Measurements from ENCODE around the gene RGS3.

Gene RGS3

DNA sequence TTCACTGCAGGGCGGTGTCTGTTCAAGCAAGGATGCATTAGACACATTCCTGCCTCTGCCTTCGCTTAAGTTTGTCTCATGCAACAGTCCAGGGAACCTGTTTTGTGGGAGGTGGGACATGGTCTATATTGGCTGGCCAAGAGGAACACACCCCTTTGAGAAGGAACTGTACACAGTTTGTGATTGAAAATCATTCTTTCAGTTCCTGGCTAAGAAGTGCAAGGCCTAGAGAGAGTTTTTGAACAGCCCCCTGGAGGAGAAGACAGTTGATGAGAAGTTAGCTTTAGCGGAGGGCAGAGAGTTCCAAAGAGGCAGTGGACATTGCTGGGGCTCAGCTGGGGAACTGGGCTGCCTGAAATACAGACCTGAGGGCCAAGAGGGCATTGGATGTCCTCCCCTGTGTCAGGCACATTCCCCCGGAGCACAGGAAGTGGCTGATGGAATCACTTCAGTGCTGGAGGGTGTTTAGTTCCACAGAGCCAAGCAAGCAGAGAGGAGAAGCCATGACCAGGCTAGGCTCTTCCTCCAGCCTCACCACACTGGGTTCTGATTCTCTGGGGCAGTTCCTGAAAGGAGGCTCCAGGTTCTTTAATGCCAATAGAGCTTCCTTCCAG lies 66.6 kb downstream of the RGS3 start:
- ATAC-seq, result no peak

GRCh38 chr9:113530942-113531341 lies 67.4 kb downstream of the RGS3 start:
- DNase-seq (no peak), ATAC-seq (no peak)

More for the DNA sequence above, 66.6 kb downstream of the RGS3 start:
- DNase-seq, result no peak

DNA sequence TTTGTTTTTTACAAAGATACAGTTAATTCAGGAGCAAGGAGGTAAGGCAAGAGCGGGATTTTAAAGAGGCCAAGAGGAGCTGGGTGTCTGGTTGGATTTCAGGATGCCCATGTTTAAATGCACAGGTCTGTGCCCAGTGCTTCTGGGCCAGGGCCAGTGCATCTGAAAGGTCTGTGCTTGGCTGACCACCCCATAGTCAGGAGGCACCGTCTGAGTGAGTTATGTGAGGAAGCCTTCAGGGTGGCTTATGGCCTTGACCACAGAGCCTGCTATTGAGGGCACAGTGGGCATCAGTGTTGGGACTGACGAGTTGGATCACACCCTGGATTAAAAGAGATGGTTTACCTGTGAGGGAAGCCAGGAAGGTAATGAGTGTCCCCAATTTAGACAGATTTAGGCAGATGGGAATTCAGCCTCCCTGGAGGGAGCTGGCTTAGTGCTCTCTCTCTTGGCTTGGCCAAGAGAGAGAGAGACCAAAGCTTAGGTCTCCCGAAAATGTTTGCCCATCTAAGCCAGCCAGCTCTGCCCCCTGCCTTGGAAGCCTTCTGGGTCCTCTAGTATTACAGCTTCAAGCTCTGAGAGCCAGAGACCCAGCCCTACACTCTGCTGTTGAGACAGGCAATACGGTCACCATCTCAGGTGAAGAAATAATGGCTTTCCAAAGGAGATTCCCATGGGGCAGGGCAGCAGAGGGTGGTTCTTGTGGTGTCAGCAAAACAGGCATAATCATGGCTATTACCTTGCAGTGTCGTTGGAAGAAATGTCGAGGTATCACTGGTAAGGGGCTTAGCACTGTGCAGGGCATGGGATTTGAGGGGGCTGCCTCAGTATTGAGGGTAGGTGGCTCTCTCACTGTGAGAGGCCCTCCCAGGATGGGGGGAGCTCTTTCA lies 68.6 kb downstream of the RGS3 start:
- ATAC-seq (no peak), DNase-seq (no peak)

- DNase-seq (no peak), ATAC-seq (no peak)
These were observed 69.3 kb downstream of the RGS3 start for GRCh38 chr9:113532809-113533190.

GRCh38 chr9:113533335-113534225 lies 70.1 kb downstream of the RGS3 start:
- DNase-seq, result no peak
- no peak for ATAC-seq

DNA sequence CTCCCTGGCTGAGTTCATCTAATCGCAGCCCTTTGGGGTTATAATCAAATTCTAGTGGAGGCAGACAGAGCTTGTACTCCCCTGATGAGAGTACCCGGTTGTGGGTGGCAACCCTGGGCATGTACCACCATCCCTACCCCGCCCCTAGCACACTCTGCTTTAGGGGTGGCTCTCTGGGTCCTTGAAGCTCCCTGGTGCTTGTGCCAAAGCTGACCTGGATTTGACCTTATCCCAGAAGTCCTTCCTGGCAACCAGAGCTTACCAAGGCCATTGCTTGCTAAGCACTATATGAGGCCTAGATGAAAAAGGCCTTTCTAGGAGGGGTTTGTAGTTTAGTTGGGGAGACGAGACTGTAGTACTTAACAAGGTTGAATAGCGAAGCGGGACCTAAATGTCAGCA lies 72.2 kb downstream of the RGS3 start:
- ATAC-seq (no peak), DNase-seq (no peak)

- DNase-seq, result no peak
- ATAC-seq, result no peak
These were observed 72.6 kb downstream of the RGS3 start for GRCh38 chr9:113536166-113536482.

- DNase-seq (no peak), ATAC-seq (no peak)
These were observed 73.1 kb downstream of the RGS3 start for GRCh38 chr9:113536483-113537228.

DNA sequence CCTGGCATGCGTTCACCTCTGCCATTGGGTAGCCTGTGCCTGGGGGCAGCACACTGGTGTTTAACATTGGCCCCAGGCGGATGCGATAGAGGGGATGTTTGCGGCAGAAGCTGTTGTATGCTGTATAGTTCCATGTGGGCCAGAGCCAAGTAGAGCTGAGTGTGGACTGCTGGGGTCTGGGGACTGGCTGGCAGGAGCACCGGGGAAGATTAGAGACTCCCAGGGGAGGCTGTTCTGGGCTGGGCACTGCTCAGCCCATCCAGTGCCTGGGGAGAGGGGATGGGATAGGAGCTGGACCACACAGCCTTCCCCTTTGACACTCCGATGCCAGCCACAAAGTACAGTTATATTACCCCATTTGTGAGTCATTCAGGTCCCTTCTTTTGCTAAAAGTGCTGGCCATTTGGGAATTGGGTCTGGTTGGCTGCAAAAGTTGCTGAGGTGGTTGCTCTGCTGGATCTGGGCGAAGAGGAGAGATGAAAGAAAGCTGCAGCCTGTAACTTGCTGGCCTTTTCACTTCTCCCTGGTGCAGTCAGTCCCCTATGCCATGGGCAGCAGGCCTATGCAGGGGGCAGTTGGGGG lies 73.8 kb downstream of the RGS3 start:
- DNase-seq (no peak), ATAC-seq (no peak)

DNA sequence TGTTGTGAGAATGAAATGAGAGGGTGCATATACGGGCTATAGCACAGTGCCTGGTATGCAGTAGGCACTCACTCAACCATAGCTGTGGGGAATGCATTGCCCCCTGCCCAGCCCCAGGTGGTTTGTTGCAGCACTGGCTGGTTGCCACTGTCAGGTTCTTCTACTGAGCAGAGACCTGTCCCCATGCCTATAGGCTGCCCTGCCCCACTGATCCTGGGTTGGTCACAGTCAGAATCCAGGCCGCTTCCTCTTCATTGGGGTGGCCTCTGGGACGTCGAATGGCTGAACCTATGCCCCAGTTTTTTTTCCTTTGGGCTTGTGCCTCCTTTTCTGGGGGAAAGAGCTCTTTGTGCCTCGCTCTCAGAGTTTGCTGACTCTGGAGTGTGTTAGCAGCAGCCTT lies 74.6 kb downstream of the RGS3 start:
- ATAC-seq (no peak), DNase-seq (no peak)

DNA sequence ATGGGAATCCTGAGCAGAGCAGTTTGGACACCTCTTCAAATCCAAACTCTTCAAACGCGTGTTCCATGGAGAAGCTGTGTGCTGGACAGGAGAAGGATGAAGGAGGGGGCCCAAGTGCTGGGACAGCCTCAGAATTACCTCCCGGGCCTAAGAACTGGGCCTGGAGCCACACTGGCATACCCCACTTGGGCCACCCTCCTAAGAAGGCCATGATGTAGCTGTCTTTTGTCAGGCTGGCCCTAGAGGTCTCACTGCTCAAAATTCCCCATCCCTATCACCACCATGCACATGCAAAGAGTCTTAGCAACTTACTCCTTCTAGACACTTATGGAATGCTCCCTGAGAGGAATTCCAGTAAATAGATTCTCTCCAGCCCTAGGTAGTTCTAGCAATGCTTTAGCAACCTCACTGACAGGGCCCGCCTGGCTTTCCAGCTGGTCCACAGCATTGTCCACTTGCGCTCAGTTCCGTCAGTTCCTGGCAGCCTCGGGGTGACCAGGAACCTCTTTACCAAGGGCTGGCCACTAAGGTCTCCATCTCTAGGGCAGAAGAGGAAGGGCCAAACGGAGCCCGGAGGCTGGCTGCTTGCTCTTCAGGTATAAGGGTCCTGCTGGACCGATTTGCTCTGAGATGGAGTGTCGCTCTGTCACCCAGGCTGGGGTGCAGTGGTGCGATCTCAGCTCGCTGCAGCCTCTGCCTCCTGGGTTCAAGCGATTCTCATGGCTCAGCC lies 75.3 kb downstream of the RGS3 start:
- no peak for DNase-seq
- ATAC-seq, result no peak

DNA sequence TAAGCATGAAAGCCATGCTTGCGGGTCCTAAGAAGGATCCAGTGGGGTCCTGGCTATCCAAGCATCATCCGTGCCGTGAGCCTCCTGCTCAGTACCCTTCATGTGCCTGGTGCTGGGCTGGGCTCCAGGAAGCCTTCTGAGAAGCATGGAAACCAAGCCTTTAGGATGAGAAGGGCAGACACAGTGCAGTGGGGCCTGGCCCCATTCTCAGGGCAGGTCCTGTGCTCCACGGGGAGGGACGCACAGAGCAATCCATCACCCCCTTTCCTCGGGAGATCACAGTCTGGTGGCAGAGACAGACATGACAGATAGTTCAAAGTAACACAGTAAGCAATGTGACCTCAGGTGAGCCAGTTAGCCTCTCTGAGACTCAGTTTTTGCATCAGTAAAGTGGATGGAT lies 76.9 kb downstream of the RGS3 start:
- ATAC-seq (no peak), DNase-seq (no peak)

DNA sequence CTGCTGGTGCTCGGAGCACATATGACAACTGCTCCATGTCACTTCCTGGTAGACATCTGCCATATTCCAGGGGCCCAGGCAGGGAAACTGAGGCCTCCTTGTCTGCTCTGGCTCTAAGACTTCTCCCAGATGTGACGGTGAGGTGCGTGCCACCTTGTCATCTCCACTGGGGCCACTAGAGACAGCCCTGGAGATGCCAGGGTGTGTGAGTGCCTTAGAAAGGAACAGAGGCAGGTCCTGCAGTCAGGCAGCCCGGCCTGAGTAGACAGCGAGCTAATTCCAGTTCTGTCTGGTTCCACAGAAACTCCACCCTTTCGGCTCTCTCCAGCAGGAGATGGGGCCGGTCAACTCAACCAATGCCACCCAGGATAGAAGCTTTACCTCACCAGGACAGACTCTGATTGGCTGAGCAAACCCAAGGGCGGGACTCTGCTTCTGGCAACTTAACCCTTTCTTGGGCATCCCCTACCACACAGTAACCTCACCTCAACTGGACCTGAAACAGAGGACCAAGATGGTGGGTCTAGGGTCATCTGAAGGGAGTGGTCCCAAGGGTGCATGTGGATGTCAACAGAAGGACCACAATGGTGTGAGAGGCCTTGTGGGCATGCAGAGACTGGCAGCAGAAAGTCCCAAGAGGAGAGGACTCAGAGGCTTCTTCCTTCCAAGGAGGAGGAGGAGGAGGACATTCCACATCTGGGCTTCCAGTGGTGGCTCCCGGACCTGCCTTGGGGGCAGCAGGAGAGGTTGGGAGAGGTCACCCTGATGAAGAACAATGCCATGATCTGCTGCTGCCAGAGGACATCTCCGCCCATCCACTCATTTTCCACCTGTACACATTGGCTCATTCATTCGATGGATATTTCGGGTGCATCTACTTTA lies 77.7 kb downstream of the RGS3 start:
- DNase-seq (no peak), ATAC-seq (no peak)

- no peak for ATAC-seq
These were observed 78.5 kb downstream of the RGS3 start for GRCh38 chr9:113542006-113542405.

DNA sequence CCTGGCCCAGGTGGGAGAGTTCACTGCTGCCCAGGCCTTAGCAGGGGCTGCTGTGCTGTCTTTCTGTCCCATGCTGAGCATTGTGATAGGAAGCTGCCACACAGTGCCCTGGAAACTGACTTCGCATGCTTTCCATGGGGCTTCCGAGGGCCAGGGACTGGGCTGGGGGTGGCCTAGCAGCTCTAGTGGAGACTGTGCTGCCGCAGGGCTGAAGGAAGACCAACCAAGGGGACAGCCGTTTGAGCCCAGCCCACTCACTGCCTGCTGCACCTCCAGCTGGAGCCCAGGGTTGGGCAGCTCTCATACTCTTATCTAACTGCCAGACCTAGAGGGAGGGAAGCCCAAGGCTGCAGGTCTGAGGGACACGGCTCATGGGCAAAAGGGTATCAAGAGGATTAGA lies 79.2 kb downstream of the RGS3 start:
- no peak for DNase-seq
- no peak for ATAC-seq

More at GRCh38 chr9:113542006-113542405, 78.5 kb downstream of the RGS3 start:
- DNase-seq, result no peak

- ATAC-seq (no peak), DNase-seq (no peak)
These were observed 79.9 kb downstream of the RGS3 start for GRCh38 chr9:113543296-113543981.

GRCh38 chr9:113543982-113544303 lies 80.4 kb downstream of the RGS3 start:
- no peak for ATAC-seq
- no peak for DNase-seq

DNA sequence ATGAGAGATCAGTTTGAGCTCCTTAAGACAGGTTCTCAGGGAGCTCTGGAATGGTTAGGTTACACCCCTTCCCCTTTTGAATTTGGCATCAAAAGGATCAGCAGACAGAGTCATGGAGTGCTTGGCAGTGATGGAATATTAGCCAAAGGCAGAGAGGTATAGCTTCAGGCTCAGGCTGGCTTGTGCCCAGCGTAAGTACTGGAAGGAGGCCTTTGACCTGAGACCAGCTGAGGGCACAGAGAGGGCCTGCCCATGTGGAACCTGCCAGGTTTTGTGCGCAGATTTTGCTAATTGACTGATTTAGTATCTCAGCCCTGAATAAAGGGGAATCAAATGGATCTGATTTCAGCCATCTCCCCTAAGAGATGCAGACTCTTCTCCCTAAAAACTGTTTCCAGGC lies 81.5 kb downstream of the RGS3 start:
- ATAC-seq, result no peak
- DNase-seq, result no peak

DNA sequence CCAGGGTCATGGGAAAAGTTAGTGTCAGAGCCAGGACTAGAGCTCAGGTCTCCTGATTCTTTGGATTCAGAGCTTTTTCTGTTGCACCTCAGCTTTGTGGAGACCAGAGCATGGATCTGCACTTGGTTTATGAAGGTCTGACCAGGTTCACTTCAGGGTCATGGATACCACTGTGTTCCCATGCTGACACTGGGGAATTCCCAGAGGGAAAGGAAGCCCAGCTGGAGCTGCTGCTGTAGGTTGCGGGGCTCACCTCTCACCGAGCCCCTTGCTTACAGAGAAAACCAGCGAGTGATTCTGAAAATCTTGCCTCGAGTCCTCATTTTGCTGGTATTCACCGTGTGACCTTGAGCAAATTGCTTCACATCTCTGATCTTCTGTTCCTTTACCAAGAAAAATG lies 83.0 kb downstream of the RGS3 start:
- no peak for DNase-seq
- no peak for ATAC-seq

- ATAC-seq (no peak), DNase-seq (no peak)
These were observed 84.0 kb downstream of the RGS3 start for GRCh38 chr9:113547501-113547900.

Data from stimulated activated naive CD8-positive, alpha-beta T cell treated with anti-CD3 and anti-CD28 coated beads, Interleukin-15, Interleukin-2, amounts not matched to agents 100 U/mL and 50 U/mL, for 24 hours (primary cell).